Neural cell (in vitro differentiated cells): Measurements from ENCODE around the gene NHLRC4.

Source experiments
- POLR2AphosphoS5 ChIP-seq: IDR thresholded peaks from 2 replicates; pipeline ENCODE4 v1.6.1; 2012
- TF ChIP-seq, protein P1 (sequence below): fragments of 450-650 bp; IDR thresholded peaks from 2 replicates; pipeline ENCODE4 v1.5.1; 2014; ENCODE audit warnings: antibody characterized with exemption, mild to moderate bottlenecking, moderate library complexity; ENCODE audit not compliant: poor library complexity, severe bottlenecking

DNA sequence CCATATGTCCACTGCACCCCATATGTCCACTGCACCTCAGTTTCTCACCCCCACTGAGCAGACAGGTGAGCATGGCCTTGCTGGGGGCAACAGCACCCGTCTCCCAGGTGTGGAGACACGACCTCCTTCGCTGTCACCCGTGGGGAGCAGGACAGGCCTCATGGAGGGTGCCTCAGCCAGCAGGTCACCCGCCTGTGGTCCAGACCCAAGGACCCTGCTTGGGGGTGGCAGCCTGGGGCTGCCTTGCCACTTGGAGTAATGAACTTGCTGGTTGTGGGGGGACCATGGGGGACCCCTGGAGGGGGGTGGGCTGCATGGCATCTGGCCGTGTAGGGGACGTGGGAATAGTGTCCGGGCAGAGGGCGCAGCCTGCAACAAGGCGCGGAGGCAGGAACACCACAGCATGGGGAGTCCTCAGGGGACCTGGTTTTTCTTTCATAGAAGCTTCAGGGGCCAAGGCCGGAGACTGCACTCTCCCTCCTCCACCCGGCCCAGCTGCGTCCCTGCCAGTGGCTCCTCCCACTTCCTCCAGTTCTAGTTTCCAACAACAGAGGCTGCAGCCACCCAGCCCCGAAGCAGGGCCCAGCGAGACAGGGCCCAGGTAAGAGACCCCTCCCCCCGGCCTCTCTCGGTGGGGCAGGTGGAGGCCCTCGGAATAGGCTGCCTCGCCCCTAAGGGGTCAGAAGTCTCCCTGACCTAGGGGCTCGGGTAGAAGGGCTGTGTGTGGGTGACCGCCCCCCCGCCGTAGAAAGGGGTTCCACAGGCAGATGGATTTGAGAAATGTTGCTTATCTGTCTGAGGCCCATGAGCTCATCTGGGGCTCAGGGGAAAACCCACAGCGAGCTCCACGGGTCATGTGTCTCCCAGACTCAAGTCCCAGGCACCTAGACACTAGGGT is at the start of gene NHLRC4:
- TF ChIP-seq, protein P1, sequence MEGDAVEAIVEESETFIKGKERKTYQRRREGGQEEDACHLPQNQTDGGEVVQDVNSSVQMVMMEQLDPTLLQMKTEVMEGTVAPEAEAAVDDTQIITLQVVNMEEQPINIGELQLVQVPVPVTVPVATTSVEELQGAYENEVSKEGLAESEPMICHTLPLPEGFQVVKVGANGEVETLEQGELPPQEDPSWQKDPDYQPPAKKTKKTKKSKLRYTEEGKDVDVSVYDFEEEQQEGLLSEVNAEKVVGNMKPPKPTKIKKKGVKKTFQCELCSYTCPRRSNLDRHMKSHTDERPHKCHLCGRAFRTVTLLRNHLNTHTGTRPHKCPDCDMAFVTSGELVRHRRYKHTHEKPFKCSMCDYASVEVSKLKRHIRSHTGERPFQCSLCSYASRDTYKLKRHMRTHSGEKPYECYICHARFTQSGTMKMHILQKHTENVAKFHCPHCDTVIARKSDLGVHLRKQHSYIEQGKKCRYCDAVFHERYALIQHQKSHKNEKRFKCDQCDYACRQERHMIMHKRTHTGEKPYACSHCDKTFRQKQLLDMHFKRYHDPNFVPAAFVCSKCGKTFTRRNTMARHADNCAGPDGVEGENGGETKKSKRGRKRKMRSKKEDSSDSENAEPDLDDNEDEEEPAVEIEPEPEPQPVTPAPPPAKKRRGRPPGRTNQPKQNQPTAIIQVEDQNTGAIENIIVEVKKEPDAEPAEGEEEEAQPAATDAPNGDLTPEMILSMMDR, result no peak
- TF ChIP-seq POLR2AphosphoS5, result no peak
